Activated naive CD8-positive, alpha-beta T cell (primary cell): ENCODE data around the gene FSIP1.

Experiments
- H3K27ac Mint-ChIP-seq: one replicate; pipeline ENCODE4 v1.8.0; 2021; ENCODE audit warnings: mixed read lengths
- H3K27me3 Mint-ChIP-seq: one replicate; pipeline ENCODE4 v1.8.0; 2021; ENCODE audit warnings: mixed read lengths
- H3K36me3 Mint-ChIP-seq: one replicate; pipeline ENCODE4 v1.8.0; 2021; ENCODE audit warnings: mixed read lengths
- H3K4me1 Mint-ChIP-seq: one replicate; pipeline ENCODE4 v1.8.0; 2021; ENCODE audit warnings: low read depth, mixed read lengths
- H3K4me3 Mint-ChIP-seq: one replicate; pipeline ENCODE4 v1.8.0; 2021; ENCODE audit warnings: mild to moderate bottlenecking, mixed read lengths
- H3K9me3 Mint-ChIP-seq: one replicate; pipeline ENCODE4 v1.8.0; 2021; ENCODE audit warnings: low read depth, mixed read lengths

FSIP1 gene

GRCh38 chr15:39672184-39672583 is 110.5 kb downstream of the FSIP1 start:
- no peak overlapping the region for H3K27ac Mint-ChIP-seq
- H3K4me3 Mint-ChIP-seq, result no peak overlapping the region
- H3K9me3 Mint-ChIP-seq, result no peaks in the 10 kb centered on the region
- H3K27me3 Mint-ChIP-seq, result no peaks in the 10 kb centered on the region
- H3K4me1 Mint-ChIP-seq, result no peaks in the 10 kb centered on the region
- H3K36me3 Mint-ChIP-seq, result no peaks in the 10 kb centered on the region

DNA sequence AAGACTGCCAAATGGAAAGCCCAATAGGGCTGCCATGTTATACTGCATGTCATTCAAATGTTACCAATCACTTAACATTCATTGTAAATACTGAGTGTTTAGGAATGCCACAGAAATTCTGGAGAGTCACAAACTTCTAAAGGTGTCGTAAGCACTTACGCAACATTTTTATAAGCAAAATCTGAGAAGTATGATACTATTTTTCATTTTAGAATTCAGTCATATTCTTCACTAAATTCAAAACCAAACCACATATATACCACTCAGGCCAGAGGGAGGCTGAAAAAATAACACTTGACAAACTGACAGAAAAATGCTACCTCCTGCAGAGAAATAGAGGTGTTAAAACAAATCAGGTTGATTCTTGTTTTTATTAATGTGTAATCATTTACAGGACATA is 112.0 kb downstream of the FSIP1 start:
- Mint-ChIP-seq H3K9me3 (no peaks in the 10 kb centered on the region), H3K4me3 (no peak overlapping the region), H3K4me1 (peaks cover 2% of the 10 kb centered on the region), H3K36me3 (no peaks in the 10 kb centered on the region), H3K27ac (no peak overlapping the region), H3K27me3 (no peaks in the 10 kb centered on the region)

- peaks cover 2% of the 10 kb centered on the region for H3K4me1 Mint-ChIP-seq
- H3K9me3 Mint-ChIP-seq, result no peaks in the 10 kb centered on the region
- H3K36me3 Mint-ChIP-seq, result no peaks in the 10 kb centered on the region
- no peak overlapping the region for H3K4me3 Mint-ChIP-seq
- H3K27ac Mint-ChIP-seq, result no peak overlapping the region
- no peaks in the 10 kb centered on the region for H3K27me3 Mint-ChIP-seq
These were observed 113.0 kb downstream of the FSIP1 start for GRCh38 chr15:39669661-39670060.

DNA sequence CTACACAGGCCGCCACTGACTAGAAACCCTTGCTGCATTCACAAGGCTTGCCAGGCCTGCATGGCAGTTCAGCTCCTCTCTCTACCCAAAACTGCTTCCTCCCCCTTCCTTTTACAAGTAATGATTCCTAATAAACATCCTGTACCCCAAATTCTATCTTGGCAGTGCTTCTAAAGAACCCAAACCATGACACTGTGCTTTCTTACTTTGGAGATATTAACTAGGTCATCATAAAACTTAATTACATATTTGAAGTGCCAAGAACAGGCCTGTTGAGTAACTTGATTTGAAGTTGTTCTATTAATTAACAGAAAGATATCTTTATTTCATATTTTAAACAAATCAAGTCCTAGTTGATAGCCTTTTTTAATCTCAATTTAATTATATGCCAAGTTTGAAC is 113.4 kb downstream of the FSIP1 start:
- H3K9me3 Mint-ChIP-seq, result no peaks in the 10 kb centered on the region
- peaks cover 2% of the 10 kb centered on the region for H3K4me1 Mint-ChIP-seq
- no peak overlapping the region for H3K27ac Mint-ChIP-seq
- no peak overlapping the region for H3K4me3 Mint-ChIP-seq
- H3K27me3 Mint-ChIP-seq, result no peaks in the 10 kb centered on the region
- H3K36me3 Mint-ChIP-seq, result no peaks in the 10 kb centered on the region

- Mint-ChIP-seq H3K4me3 (no peak overlapping the region), H3K27ac (no peak overlapping the region), H3K27me3 (no peaks in the 10 kb centered on the region), H3K36me3 (no peaks in the 10 kb centered on the region), H3K4me1 (peaks cover 2% of the 10 kb centered on the region), H3K9me3 (no peaks in the 10 kb centered on the region)
These were observed 114.2 kb downstream of the FSIP1 start for GRCh38 chr15:39668457-39668856.

DNA sequence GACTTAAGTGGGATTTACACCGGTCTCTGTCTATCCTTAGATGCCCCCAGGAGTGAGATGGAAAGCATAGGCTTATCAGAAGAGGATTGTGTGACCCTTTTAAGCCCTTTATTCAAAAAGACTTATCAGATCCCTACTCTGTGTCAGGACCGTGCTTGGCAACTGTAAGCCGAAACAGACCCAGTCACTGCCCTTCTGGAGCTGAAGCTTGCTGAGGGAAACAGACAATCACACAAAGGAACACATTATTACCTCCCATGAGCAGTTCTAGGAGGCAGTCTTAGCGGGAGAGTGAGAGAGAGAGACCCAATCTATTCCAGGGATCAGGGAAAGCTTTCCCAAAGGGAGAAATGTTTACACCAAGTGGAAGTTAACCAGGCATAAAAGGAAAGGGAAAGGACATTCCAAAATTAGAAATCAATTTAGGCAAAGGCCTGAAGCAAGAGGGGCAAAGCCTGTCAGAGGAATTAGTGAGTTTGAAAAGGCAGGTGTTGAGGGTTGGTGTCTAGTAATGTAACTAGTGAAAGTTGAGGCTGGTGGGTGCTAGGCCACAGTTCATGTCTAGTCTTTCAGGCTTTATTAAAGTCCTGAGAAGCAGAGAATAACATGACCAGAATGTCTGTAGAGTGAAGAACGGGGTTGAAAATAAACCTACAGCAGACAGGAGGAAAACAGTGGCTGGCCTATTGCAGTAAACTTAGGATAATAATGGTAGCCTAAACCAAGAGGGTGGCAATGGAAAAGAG is 115.1 kb downstream of the FSIP1 start:
- Mint-ChIP-seq H3K9me3 (no peaks in the 10 kb centered on the region), H3K27ac (no peak overlapping the region)

GRCh38 chr15:39666677-39667076 is 116.0 kb downstream of the FSIP1 start:
- H3K36me3 Mint-ChIP-seq, result no peaks in the 10 kb centered on the region
- no peak overlapping the region for H3K27ac Mint-ChIP-seq
- H3K27me3 Mint-ChIP-seq, result no peaks in the 10 kb centered on the region
- peaks cover 2% of the 10 kb centered on the region for H3K4me1 Mint-ChIP-seq
- no peaks in the 10 kb centered on the region for H3K9me3 Mint-ChIP-seq
- no peak overlapping the region for H3K4me3 Mint-ChIP-seq

More for the DNA sequence above, 115.1 kb downstream of the FSIP1 start:
- Mint-ChIP-seq H3K36me3 (no peaks in the 10 kb centered on the region), H3K4me1 (peaks cover 2% of the 10 kb centered on the region), H3K4me3 (no peak overlapping the region), H3K27me3 (no peaks in the 10 kb centered on the region)

DNA sequence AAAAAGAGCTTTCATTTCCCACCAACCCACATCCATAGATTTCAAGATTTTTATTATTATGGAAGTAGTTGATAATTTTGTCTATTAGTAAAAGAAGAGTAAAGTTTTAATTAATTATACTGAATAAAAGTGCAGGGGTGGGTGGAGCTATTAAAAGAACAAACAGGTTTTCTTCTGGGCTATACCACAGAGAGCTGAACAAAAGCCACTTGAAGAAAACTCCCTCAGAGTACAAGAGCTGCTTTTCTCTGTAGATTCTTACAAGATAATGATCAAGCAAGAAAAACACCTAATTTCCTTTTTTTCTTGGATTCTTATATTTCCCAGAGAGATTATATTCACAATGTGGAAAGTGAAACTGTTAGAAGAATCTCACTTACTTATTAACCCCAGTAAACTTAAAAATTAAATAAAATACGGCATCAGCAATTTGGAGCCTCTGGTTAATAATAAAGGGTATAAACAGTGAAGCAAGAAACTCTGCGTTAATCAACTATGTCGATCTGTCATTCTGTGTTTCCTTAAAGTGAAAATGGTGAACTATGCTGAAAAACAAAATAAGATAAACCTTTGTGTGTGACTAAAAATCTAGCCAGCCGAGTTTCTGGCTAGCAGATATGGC is 116.9 kb downstream of the FSIP1 start:
- Mint-ChIP-seq H3K27ac (no peak overlapping the region), H3K9me3 (no peaks in the 10 kb centered on the region), H3K4me1 (peaks cover 2% of the 10 kb centered on the region), H3K27me3 (no peaks in the 10 kb centered on the region), H3K36me3 (no peaks in the 10 kb centered on the region), H3K4me3 (no peak overlapping the region)

GRCh38 chr15:39663704-39664250 is 118.9 kb downstream of the FSIP1 start:
- Mint-ChIP-seq H3K27me3 (peaks cover 1% of the 10 kb centered on the region), H3K27ac (no peak overlapping the region), H3K36me3 (peaks cover 2% of the 10 kb centered on the region), H3K9me3 (peaks cover 3% of the 10 kb centered on the region), H3K4me3 (no peak overlapping the region), H3K4me1 (peaks cover 2% of the 10 kb centered on the region)

GRCh38 chr15:39661776-39662175 is 120.9 kb downstream of the FSIP1 start:
- no peak overlapping the region for H3K4me3 Mint-ChIP-seq
- peaks cover 1% of the 10 kb centered on the region for H3K27me3 Mint-ChIP-seq
- no peak overlapping the region for H3K27ac Mint-ChIP-seq
- H3K4me1 Mint-ChIP-seq, result peaks cover 2% of the 10 kb centered on the region
- H3K36me3 Mint-ChIP-seq, result peaks cover 4% of the 10 kb centered on the region
- peaks cover 3% of the 10 kb centered on the region for H3K9me3 Mint-ChIP-seq

GRCh38 chr15:39658740-39659139 is 123.9 kb downstream of the FSIP1 start:
- H3K4me1 Mint-ChIP-seq, result no peaks in the 10 kb centered on the region
- peaks cover 3% of the 10 kb centered on the region for H3K9me3 Mint-ChIP-seq
- no peak overlapping the region for H3K4me3 Mint-ChIP-seq
- H3K27me3 Mint-ChIP-seq, result peaks cover 1% of the 10 kb centered on the region
- no peak overlapping the region for H3K27ac Mint-ChIP-seq
- peaks cover 4% of the 10 kb centered on the region for H3K36me3 Mint-ChIP-seq

DNA sequence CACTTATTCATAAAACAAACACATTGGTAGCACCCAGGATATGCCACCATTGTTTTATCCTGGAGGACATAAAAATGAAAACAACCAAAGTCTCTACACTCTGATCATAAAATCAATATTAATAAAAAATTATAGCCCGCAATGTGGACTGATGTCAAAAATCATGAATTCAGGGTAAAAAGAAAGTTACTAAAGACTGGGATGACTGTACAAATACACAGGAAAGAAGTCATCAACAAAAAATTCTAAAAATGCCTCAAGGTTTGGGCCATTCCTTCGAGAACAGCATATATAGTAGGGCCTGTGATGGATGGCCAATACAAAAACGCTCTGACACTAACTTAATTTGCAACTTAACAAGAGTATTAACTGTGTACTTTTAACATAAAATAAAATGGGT is 125.0 kb downstream of the FSIP1 start:
- peaks cover 1% of the 10 kb centered on the region for H3K27me3 Mint-ChIP-seq

DNA sequence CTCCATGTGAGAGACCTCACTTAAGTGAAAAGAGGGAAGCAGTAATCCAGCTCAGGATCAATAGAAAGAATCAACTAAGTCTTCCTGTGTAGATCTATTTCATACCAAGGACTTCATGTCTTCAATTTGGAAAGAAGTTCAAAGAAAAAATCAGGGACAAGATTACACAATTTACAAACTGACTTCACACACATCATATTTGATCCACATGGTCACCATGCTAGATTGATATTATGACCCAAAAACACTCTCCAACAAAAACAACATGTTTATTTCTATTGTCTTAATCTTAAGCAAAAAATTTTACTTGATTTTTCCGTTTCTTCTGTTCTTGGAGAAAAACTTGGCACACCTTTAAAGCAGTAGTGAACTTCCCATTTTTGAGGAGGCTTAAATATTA is 125.5 kb downstream of the FSIP1 start:
- no peak overlapping the region for H3K27ac Mint-ChIP-seq
- peaks cover 1% of the 10 kb centered on the region for H3K27me3 Mint-ChIP-seq
- peaks cover 4% of the 10 kb centered on the region for H3K36me3 Mint-ChIP-seq
- peaks cover 3% of the 10 kb centered on the region for H3K9me3 Mint-ChIP-seq
- H3K4me1 Mint-ChIP-seq, result no peaks in the 10 kb centered on the region
- H3K4me3 Mint-ChIP-seq, result no peak overlapping the region

More for the DNA sequence above, 125.0 kb downstream of the FSIP1 start:
- H3K9me3 Mint-ChIP-seq, result peaks cover 3% of the 10 kb centered on the region
- H3K27ac Mint-ChIP-seq, result no peak overlapping the region
- no peaks in the 10 kb centered on the region for H3K4me1 Mint-ChIP-seq
- H3K4me3 Mint-ChIP-seq, result no peak overlapping the region
- H3K36me3 Mint-ChIP-seq, result peaks cover 4% of the 10 kb centered on the region

- H3K27me3 Mint-ChIP-seq, result no peaks in the 10 kb centered on the region
- no peak overlapping the region for H3K27ac Mint-ChIP-seq
- H3K4me3 Mint-ChIP-seq, result no peak overlapping the region
- no peaks in the 10 kb centered on the region for H3K4me1 Mint-ChIP-seq
- peaks cover 4% of the 10 kb centered on the region for H3K36me3 Mint-ChIP-seq
- H3K9me3 Mint-ChIP-seq, result peaks cover 3% of the 10 kb centered on the region
These were observed 128.3 kb downstream of the FSIP1 start for GRCh38 chr15:39654304-39654703.

- H3K4me1 Mint-ChIP-seq, result no peaks in the 10 kb centered on the region
- no peaks in the 10 kb centered on the region for H3K9me3 Mint-ChIP-seq
- no peaks in the 10 kb centered on the region for H3K36me3 Mint-ChIP-seq
- H3K27ac Mint-ChIP-seq, result no peak overlapping the region
- no peak overlapping the region for H3K4me3 Mint-ChIP-seq
- H3K27me3 Mint-ChIP-seq, result no peaks in the 10 kb centered on the region
These were observed 130.8 kb downstream of the FSIP1 start for GRCh38 chr15:39651881-39652280.
